ENCODE data around the gene CALU. TPM values are rescaled to one million over a fixed set of nuclear protein-coding genes. Genes with fewer than 3 reads are reported as not detected.

Gene CALU
- total RNA-seq, 1 experiment from 2014 or later = 147 TPM

GRCh38 chr7:128811631-128812430 lies 72.7 kb downstream of the CALU start:
- DNase-seq (ENCODE audit: unreplicated experiment) = no peak
- H3K27me3 Mint-ChIP-seq (ENCODE audit: insufficient read depth, unreplicated experiment) = peaks cover 20% of the 10 kb centered on the region
- H3K4me3 Mint-ChIP-seq (ENCODE audit: unreplicated experiment) = no peak overlapping the region
- intact Hi-C loops (cut with micrococcal nuclease) = no loop called here
- H3K36me3 Mint-ChIP-seq (ENCODE audit: insufficient read depth, unreplicated experiment) = peaks cover 11% of the 10 kb centered on the region
- POLR2A ChIA-PET = no interaction called here
- CTCF ChIA-PET = no interaction called here
- H3K27ac Mint-ChIP-seq (ENCODE audit: low read depth, unreplicated experiment) = no peak overlapping the region
- no peaks in the 10 kb centered on the region for H3K9me3 Mint-ChIP-seq (ENCODE audit: unreplicated experiment)
- no peak for TF ChIP-seq CTCF (IDR thresholded peaks at IDR 0.05; ENCODE audit: unreplicated experiment)
- peaks cover 6% of the 10 kb centered on the region for H3K4me1 Mint-ChIP-seq (ENCODE audit: insufficient read depth, unreplicated experiment)
- no TSS peak for BruUV-seq (replicated peaks)

GRCh38 chr7:128812514-128813168 lies 73.5 kb downstream of the CALU start:
- Mint-ChIP-seq H3K27me3 (ENCODE audit: insufficient read depth, unreplicated experiment) (peaks cover 27% of the 10 kb centered on the region), H3K9me3 (ENCODE audit: unreplicated experiment) (no peaks in the 10 kb centered on the region), H3K36me3 (ENCODE audit: insufficient read depth, unreplicated experiment) (peaks cover 10% of the 10 kb centered on the region), H3K4me1 (ENCODE audit: insufficient read depth, unreplicated experiment) (peaks cover 6% of the 10 kb centered on the region), H3K27ac (ENCODE audit: low read depth, unreplicated experiment) (no peak overlapping the region), H3K4me3 (ENCODE audit: unreplicated experiment) (no peak overlapping the region)
- POLR2A ChIA-PET = interaction anchor here (0.6 to 1.4 kb wide), 2 partner anchors 11 to 1011 kb away, joined by 3 to 4 read pairs; no protein-coding TSS in a partner anchor
- intact Hi-C loops (cut with micrococcal nuclease) = no loop called here
- no peak for DNase-seq (ENCODE audit: unreplicated experiment)
- BruUV-seq (replicated peaks) = no TSS peak
- no peak for TF ChIP-seq CTCF (IDR thresholded peaks at IDR 0.05; ENCODE audit: unreplicated experiment)
- CTCF ChIA-PET = no interaction called here

- no peak overlapping the region for H3K27ac Mint-ChIP-seq (ENCODE audit: low read depth, unreplicated experiment)
- peaks cover under 1% of the 10 kb centered on the region for H3K36me3 Mint-ChIP-seq (ENCODE audit: insufficient read depth, unreplicated experiment)
- no peaks in the 10 kb centered on the region for H3K9me3 Mint-ChIP-seq (ENCODE audit: unreplicated experiment)
- DNase-seq (ENCODE audit: unreplicated experiment) = no peak
- intact Hi-C loops (cut with micrococcal nuclease) = no loop called here
- no TSS peak for BruUV-seq (replicated peaks)
- CTCF ChIA-PET = no interaction called here
- peaks cover 45% of the 10 kb centered on the region for H3K27me3 Mint-ChIP-seq (ENCODE audit: insufficient read depth, unreplicated experiment)
- no peak overlapping the region for H3K4me3 Mint-ChIP-seq (ENCODE audit: unreplicated experiment)
- POLR2A ChIA-PET = no interaction called here
- no peak for TF ChIP-seq CTCF (IDR thresholded peaks at IDR 0.05; ENCODE audit: unreplicated experiment)
- peaks cover 6% of the 10 kb centered on the region for H3K4me1 Mint-ChIP-seq (ENCODE audit: insufficient read depth, unreplicated experiment)
Measured at GRCh38 chr7:128814499-128814898, 75.3 kb downstream of the CALU start.

- Mint-ChIP-seq H3K36me3 (ENCODE audit: insufficient read depth, unreplicated experiment) (no peaks in the 10 kb centered on the region), H3K27me3 (ENCODE audit: insufficient read depth, unreplicated experiment) (peaks cover 54% of the 10 kb centered on the region), H3K4me3 (ENCODE audit: unreplicated experiment) (no peak overlapping the region), H3K9me3 (ENCODE audit: unreplicated experiment) (no peaks in the 10 kb centered on the region), H3K4me1 (ENCODE audit: insufficient read depth, unreplicated experiment) (peaks cover 6% of the 10 kb centered on the region), H3K27ac (ENCODE audit: low read depth, unreplicated experiment) (no peak overlapping the region)
- ChIA-PET CTCF (no interaction called here), POLR2A (interaction anchor here (0.6 kb wide), 1 partner anchor 84 kb away, joined by 3 read pairs; no protein-coding TSS in a partner anchor)
- intact Hi-C loops (cut with micrococcal nuclease) = no loop called here
- no TSS peak for BruUV-seq (replicated peaks)
- DNase-seq (ENCODE audit: unreplicated experiment) = no peak
- no peak for TF ChIP-seq CTCF (IDR thresholded peaks at IDR 0.05; ENCODE audit: unreplicated experiment)
Measured at GRCh38 chr7:128815289-128815942, 76.3 kb downstream of the CALU start.

All from MCF 10A (cell line).